Sigmoid colon (tissue), 4 donors: ENCODE results near the gene SGTB.

Experiments used
- POLR2A ChIP-seq, 2 donors: fragments of 450-650 bp; IDR thresholded peaks; one replicate each; pipeline ENCODE4 v1.6.1; 2016; ENCODE audit warnings: antibody characterized with exemption in 2 of 2, mild to moderate bottlenecking in 2 of 2, moderate library complexity in 2 of 2
- POLR2AphosphoS5 ChIP-seq, 4 donors: sonication (generic); formaldehyde crosslinking; IDR thresholded peaks; one replicate each; pipeline ENCODE4 v1.6.1; 2017; ENCODE audit warnings: antibody characterized with exemption in 4 of 4

DNA sequence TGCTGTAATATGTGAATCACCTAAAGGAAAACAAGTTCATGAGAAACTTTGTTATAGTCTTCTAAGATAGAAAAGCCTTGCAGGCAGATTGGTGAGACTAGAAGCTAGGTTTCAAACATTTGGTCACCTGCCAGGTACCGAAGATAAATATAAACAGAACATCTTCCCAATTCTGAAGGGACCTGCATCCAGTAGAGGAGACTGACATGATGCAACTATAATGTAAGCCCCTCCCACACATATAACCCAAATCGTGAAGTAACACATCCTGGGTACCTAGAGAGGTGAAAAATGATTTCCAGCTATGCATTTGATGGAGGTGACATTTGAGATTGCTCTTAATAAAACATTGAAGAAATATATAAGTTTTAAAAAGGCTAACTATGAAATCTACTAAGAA lies 67.2 kb downstream of the SGTB start:
- no peak for TF ChIP-seq POLR2AphosphoS5 (IDR thresholded peaks at IDR 0.05)
- no peak for TF ChIP-seq POLR2A (IDR thresholded peaks at IDR 0.05)
